HL-60/S4 treated with retinoic acid at 250 ng/mL for 4 days and 3 days (cell line): Measurements from ENCODE around the gene PDGFD.

ENCODE experiments used
- in situ Hi-C: fragments of 300-500 bp; cut with MboI; formaldehyde crosslinking; loops from 2 replicates; pipeline ENCODE4 v1.7.0; 2022; ENCODE audit warnings: low sequenced_read_pairs

Gene PDGFD

DNA sequence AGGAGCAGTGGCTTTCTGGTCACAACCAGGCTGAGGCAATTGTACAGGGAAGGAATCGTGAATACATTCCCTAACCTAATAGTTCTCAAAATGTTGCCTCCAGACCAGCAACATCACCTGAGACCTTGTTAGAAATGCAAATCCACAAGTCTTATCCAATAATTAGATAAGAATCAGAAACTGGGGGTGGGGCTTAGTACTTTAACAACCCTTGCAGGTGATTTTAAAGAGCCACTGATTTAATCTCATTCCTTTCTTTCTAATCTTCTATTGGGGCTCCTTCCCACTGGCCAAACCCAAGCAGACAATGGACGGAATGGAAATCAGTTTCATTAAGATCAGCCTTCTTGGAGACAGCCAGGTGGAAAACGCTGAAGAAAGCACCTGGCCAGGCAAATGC lies 269.9 kb downstream of the PDGFD start:
- in situ Hi-C loops = no loop called here

DNA sequence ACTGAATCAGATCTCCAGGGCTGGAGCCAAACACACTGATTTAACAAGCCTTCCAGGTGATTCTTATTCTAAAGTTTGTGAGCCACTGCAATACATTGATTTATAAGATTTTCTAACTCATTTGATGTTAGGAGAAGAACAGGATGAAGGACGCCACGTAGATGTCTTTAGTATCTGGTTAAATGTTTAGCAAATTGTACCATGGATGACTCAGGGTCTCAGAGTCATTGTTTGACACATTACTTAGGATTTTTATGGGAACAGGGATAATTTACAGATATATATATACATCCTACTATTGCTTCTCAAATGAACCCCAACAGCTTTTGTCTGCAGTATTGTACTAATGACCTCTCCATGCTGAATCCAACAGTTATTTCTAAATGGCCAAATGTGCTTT lies 270.6 kb downstream of the PDGFD start:
- in situ Hi-C loops = no loop called here

DNA sequence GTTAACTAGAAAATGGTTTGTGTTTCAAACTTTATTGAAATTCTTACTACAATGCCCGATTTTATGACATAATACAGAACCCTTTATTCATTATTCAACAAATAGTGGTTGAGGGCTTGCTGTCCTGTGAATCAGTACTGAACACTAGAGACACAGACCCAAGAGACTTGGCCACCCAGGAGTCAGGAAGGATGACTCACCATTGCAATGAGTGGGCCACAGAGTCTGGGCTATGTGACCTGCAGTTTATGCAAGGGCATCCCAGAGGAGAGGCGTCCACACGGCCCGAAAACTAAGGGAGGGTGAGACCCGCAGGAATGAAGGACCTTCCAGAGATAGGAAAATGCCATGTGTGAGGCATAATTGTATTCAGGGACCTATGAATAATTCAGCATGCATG lies 271.3 kb downstream of the PDGFD start:
- in situ Hi-C loops = no loop called here

DNA sequence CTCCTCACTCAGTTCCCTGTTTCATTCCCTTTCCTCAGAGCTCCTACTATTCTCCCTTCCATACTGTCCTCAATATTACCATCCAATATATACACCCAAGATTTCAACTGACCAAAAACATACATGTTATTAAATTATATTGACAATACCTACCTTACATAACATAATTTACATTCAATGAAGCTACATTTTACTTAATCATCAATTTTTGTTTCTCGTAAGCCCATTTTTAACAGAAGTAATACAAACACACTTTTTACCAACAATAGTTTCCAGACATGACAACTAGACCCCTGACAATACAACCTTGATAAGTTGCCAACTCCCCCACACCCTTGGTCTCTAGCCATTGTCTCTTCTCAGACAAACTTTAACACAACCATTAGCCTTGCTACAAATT lies 273.3 kb downstream of the PDGFD start:
- in situ Hi-C loops = no loop called here

DNA sequence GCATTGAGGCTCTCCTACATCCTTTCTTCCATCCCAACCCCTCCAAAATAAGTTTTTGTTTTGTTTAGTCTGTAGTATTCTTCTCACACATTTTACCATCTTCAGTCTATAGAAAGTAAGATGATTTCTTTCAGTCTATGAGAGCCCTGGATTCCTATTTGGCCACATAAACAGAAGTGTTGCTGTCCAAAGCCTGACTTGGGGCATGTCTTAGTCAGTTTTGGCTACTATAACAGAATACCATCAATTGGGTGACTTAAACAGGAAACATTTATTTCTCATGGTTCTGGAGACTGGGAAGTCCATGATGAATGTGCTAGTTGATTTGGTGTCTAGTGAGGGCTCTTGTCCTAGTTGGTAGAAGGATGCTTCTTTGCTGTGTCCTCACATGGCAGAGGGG lies 274.3 kb downstream of the PDGFD start:
- in situ Hi-C loops = no loop called here

DNA sequence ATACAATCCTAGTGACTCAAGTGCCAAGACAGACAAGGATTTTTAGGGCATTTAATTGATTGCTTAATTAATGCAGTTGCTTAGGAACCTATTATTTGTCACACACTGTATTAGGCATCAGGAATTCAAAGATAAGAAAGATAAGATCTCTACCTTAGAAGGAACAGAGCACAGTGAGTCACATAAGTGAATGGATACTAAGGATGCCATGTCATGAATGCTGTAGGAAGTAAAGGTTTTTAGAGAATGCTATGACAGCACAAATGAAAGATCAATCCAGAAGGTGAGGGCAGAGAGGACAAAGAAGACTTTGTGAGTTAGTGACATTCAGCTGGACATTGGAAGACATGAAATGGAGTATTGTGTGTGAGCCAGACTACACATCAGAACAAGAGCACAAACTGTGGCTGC lies 275.4 kb downstream of the PDGFD start:
- in situ Hi-C loops = no loop called here

DNA sequence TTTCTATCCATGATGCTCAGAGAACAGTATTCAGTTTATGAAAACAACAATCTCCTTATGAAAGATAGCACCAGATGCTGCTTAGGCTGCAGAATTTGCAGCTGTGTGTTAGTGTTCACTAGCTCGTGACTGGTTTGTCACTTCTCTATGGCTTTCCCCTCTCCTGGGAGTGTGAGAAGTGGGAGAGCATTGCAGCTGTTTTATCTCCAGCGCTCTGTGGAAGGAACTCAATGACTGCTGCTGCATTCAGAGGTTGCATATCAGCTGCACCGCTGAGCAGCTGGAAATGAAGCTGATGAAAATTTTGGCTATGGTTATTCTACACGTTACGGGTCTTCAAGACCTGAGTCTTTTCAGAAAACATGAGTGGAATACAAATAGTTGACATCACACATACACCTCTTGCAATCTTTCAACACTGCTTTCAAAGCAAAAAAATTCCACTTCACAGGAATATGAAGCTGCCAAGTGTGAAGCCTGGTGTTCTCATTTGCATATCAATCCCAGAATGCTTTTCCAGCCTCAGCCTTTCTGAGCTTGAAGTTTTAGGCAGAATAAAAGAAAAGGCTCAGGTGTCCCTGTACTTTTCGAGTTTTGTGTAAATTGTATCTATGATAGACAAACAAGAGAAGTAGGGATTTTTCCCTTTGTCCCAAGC lies 276.8 kb downstream of the PDGFD start:
- in situ Hi-C loops = no loop called here

DNA sequence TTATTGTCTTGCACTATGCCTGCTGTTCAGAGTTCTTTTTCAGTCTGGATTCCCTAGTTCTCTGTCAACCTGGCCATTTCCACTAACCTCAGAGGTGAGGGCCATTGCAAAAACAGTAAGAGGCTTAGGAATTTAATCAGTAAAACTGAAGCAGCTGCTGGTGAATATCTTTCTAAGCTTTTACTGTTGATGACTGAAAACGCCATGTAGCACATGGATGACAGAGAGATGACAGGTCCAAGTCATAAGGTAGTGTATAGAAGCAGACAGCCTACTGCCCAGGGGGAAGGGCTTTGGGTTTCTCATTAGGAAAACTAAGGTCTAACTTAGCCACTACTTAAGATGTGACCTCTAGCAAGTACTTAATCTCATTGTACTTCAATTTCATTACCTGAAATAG lies 280.1 kb downstream of the PDGFD start:
- in situ Hi-C loops = no loop called here

DNA sequence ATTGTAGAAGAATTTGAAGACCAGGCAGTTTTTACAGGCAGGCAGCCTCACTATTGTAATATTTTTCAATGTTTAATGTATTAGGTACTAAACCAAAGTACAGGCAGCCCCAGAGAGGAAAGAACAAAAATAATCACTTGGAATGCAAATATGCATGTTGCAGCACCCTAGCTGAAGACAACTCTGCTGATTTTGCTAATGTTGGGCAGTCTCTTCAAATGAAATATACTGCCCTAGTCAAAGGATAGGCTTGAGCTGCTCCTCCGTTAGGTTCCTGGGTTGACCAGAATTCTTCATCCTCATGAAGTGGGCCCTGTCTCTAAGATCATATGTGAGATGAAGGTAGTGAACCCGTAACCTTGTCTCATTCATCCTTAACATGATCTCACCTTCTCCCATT lies 280.7 kb downstream of the PDGFD start:
- in situ Hi-C loops = no loop called here

DNA sequence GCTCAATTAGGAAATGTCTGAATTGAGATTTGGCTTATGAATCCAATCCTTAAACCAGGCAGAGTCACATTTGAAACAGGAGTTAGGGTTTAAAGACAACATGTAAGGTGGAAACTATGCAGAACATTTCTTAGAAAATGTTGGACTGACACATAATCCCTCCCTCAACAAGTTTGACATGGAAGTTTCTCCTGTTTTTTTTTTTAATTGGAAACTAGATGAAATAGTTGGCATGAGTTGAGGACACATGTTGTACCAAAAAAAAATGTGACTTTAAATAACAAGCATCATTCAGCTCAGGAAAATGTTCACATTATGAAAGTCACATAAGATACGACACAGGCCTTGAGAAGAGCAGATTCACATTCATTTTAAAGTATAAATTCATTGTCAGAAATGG lies 282.4 kb downstream of the PDGFD start:
- in situ Hi-C loops = no loop called here

DNA sequence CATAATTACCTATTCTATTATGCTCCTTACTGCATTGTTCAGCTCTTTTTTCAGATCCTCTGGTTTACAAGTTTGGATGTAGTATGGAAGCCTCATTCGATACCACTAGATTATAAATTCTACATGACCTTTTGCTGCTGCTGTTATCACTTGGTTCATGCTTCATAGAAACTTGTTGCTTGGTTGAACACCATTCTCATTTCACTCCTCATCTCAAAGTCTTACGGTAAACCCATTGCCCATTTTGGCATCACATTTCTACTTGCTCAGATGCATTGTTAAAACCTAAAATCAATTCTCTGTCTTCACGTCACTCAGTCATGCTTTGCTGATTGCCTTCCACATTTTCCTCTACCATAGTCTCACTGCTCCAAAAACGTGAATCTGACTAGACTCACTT lies 283.0 kb downstream of the PDGFD start:
- in situ Hi-C loops = no loop called here

DNA sequence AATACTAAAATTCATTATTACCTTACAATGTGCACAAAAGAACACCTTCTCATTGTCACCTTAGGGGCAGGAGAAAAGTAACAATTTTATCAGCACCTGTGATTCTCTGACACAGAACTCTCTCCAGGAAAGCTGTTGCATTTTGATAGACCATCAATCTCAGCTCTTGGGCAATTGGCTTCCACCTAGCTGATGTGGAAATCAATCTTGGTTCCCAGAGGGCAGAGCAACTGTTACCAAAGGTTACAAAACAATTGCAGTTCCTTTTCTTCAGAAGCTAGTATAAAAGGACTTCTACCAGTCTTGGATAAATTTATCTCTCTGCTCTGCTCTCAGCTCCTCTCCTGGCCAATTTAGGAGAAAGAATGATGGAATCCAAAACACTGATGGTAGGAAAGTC lies 285.3 kb downstream of the PDGFD start:
- in situ Hi-C loops = no loop called here

DNA sequence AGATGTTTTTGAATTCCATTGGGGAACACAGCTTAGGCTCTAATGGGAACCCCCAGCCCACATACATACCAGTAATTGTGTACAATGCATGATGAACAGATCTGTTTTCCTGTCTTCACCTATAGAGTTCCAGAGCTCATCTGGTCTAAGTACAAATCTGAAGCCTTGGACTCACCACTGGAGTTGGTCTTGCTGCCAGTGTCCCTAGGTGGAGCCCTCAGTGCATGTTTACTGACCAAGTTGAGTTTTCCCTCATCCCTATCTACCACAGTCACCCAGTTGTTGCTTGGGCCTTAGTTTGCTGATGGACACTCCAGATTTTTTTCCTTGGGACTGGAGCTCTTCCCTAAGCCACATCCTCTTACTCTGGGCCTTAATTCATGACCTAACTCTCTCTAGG lies 286.7 kb downstream of the PDGFD start:
- in situ Hi-C loops = no loop called here

DNA sequence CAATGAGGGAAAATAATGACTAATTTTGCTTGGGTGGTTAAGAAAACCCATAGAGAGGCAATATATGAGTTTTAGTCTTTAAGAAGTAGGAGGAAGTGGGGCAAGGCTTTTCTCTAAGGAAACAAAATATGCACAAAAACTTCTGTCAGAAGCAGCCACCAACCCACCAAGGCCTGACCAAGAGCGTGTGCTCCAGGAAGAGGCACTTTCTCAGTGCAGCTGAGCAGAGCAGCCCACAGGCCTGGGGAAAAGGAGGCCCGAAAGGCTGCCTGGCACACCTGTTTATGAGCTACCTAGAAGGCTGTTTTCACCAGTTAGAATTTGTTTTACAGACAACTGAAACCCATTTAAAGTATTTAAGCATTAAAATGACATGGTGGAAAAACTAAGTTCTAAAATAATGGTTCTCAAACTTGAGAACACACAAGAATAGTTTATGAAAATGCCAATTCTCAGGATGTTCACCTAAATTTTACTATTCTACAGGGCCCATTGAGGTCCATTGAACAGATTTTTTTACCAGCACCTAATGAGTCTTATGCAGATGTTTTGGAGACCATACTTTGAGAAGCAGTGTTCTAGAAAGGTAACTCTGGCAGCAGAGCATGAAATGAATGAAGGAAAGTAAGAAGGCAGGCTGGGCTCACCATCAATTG lies 288.0 kb downstream of the PDGFD start:
- in situ Hi-C loops = no loop called here

DNA sequence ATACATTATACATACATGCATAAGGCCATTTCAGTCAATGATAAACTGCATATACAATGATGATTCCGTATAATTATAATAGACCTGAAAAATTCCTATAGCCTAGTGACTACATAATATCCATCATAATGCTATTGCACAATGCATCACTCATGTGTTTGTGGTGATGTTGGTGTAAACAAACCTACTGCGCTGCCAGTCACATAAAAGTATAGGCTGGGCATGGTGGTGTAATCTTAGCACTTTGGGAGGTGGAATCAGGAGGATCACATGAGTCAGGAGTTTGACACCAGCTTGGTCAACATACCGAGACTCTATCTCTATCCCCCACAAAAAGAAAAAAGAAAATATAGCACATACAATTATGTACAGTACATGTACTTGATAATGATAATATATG lies 291.2 kb downstream of the PDGFD start:
- in situ Hi-C loops = no loop called here

DNA sequence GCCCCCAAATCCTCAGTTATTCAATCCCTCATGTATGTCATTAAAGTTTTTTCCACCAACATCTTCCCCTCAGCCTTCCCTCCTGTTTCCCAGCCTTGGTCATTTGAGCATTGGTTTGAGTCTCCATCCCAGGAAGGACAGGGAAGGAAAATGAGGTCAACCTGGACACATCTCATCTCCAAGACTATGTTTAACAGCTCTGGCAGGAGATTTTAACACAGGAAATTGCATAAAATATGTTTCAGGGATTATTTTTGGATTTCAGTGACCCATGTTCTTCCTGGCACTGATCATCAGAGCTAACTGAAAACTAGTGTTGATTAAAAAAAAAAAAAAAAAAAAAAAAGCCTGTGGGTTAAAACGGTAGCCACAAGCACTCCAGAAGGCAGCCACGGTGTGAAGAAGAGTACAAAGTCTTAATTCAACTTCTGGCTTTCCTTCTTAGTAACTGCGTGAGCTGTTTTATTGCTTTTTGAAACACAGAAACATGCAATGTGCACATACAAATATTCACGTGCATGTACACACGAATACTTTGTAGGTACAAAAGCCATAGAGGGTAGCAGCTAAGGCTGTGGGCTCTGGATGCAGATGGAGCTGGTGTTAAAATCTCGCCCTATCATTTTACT lies 291.9 kb downstream of the PDGFD start:
- in situ Hi-C loops = no loop called here

DNA sequence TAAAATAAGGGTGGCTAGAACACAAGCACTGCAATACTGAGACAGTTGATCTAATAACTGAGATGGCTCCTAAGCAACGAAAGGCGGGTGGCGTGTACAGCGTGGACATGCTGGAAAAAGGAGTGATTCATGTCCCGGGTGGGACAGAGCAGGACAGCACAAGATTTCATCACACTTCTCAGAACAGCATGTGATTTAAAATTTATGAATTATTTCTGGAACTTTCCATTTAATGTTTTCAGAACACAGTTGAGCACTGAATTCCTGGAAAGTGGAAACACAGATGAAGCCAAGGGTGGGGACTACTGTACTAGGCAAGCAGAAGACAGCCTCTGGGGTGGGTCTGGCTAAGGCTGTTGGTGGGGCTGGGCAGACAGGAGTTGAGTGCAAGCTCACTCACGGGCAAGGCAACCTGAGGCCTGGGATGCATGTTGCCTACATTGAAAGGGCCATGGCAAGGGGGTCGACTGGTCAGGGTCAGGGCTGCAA lies 293.1 kb downstream of the PDGFD start:
- in situ Hi-C loops = no loop called here

DNA sequence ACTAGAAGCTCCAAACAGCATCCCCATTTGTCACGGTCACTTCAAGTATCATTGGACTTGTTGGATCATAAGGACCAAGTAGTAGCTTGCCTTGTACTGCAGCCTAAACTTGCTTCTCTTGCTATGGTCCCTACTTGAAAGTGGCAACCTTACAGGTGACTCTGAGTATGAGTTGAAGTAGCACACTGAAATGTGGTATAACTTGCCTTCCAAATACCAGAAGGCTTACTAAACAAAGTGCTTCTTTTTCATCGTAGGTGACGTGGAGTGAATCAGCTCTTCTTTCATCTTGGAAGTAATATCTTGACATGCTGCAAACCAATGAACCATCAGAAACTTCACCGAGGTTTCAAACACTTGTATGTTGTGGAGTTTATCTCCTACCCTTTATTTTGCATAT lies 296.5 kb downstream of the PDGFD start:
- in situ Hi-C loops = no loop called here

DNA sequence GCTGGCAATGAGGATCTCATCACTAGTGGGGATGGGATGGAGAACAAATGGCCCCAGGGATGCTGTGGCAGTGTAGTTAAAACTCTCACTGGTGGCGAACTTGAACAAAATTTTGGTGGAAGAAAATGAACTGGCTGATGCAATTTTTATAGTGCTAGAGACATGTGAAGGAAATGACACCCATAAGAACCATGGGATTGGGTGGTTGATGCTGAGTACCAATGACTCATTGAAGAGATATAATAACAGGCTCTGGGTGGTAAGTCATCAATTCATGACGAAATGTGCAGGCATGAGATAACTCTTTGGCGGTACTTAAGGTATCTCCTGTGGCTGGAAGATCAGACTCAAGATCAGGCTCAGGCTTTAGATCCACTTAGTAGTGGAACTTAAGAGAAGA lies 300.4 kb downstream of the PDGFD start:
- in situ Hi-C loops = no loop called here

DNA sequence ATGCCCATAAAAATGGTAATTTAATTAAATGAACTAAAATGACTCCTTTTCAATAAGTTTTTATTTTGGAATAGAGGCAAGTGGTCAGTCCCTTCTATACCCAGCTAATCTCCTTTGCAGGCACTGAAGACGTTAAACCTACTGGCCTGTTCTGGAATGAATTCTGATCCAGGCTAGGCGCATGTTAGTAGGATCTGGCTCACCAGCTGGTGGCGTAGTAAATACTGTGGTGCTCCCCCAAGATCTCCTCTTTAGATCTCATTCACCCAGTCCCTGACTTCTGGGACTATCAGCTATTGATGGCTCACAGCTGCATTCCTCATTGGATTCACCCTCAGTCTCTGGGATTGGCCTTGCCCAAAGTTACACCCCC lies 301.2 kb downstream of the PDGFD start:
- in situ Hi-C loops = no loop called here

DNA sequence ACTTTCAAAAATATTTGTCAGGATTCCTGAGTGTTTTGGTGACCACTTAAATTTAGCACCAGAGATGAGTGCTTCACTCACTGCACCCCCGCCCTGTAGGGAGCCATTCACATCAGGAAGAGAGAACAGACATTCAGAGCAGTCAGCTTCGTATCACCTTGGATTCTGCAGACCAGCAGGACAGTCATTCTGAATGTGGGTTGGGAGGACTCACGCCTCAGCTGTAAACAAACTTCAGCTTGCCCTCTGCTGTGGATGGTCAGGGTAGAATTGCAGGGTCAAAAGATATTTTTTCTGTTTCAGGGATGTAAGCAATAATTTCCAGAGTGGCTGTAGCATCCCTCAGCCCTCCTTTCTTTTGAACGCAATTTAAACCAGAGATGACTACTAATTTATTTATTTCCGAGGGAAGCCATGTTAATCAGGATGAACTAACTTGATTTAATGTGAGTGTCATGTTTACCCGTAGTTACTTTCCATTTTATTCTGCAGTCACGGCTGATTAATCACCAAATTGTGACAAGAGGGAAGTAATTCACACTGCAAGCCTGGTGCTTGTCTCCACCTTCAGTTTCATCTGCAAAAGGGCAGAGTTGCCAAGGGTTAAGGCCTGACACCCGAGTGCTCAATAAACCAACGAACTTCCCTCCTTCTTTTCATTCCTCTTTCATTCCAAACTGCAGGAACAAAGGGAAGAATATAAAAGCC lies 301.7 kb downstream of the PDGFD start:
- in situ Hi-C loops = no loop called here
